Ramos (cell line): ENCODE results near the gene C9orf72.
"Not testable (repeated sequence)": the region's sequence is repeated elsewhere in the genome, so short reads cannot be mapped to it uniquely, and the experiment has no call there.

Source experiments
- in situ Hi-C: fragments of 300-500 bp; cut with MboI; formaldehyde crosslinking; loops from one replicate; pipeline ENCODE4 v1.14.3; 2022; ENCODE audit warnings: low sequenced_read_pairs; ENCODE audit not compliant: unreplicated experiment

Gene C9orf72, protein sequence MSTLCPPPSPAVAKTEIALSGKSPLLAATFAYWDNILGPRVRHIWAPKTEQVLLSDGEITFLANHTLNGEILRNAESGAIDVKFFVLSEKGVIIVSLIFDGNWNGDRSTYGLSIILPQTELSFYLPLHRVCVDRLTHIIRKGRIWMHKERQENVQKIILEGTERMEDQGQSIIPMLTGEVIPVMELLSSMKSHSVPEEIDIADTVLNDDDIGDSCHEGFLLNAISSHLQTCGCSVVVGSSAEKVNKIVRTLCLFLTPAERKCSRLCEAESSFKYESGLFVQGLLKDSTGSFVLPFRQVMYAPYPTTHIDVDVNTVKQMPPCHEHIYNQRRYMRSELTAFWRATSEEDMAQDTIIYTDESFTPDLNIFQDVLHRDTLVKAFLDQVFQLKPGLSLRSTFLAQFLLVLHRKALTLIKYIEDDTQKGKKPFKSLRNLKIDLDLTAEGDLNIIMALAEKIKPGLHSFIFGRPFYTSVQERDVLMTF

DNA sequence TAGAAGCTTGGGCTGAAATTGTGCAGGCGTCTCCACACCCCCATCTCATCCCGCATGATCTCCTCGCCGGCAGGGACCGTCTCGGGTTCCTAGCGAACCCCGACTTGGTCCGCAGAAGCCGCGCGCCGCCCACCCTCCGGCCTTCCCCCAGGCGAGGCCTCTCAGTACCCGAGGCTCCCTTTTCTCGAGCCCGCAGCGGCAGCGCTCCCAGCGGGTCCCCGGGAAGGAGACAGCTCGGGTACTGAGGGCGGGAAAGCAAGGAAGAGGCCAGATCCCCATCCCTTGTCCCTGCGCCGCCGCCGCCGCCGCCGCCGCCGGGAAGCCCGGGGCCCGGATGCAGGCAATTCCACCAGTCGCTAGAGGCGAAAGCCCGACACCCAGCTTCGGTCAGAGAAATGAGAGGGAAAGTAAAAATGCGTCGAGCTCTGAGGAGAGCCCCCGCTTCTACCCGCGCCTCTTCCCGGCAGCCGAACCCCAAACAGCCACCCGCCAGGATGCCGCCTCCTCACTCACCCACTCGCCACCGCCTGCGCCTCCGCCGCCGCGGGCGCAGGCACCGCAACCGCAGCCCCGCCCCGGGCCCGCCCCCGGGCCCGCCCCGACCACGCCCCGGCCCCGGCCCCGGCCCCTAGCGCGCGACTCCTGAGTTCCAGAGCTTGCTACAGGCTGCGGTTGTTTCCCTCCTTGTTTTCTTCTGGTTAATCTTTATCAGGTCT lies at the start of gene C9orf72:
Gene C9orf72 (minus strand): TSS at position 564 of the 716 bp plus-strand sequence. CDS start 6,361 bp downstream, outside the sequence.
- in situ Hi-C loops, result no loop called here

DNA sequence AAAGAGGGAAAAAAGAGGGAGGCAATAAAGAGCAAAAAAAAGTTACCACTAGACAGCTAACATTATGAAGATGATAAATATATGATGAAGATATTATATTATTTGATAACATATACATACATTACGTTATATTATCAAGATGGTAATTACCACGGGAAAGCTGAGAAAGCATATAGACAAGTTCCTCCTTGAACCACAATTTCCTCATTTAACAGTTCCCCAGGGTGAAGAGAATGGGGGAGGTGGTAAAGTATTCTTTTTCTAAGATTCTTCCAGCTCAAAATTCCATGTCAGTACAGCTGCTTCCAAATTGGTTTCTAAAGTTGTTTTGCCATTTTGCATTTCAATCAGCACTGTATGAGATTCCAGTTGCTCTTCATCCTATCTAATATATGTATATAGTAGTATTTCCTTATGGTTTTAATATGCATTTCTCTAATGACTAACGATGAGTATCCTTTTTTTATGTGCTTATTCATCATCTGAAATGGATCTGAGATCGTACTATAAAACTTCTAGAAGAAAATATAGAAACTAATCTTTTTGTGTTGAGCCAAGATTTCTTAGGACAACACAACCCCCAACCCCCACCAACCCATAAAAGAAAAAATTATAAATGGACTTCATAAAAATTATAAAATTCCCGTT lies 49.5 kb upstream of the C9orf72 start:
- in situ Hi-C loops, result no loop called here

DNA sequence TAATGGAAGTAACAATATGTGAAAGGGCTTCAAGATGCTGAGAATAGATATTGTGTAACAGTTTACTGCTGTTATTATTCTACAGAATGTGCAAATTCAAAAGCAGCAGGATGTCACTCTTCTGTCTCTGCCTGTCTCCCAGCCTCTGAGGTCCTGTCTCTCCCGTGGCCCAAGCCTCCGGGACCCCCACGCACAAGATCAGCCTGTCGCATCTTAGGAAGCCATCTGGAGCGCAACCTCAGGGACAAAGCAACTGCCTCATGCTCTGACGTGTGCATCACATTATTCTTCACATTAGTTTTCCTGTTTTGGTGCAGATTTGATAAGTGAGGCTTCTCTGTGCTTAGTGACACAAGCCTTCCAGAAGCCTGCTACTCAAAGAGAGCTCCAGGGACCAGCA lies 46.5 kb upstream of the C9orf72 start:
- in situ Hi-C loops, result no loop called here

DNA sequence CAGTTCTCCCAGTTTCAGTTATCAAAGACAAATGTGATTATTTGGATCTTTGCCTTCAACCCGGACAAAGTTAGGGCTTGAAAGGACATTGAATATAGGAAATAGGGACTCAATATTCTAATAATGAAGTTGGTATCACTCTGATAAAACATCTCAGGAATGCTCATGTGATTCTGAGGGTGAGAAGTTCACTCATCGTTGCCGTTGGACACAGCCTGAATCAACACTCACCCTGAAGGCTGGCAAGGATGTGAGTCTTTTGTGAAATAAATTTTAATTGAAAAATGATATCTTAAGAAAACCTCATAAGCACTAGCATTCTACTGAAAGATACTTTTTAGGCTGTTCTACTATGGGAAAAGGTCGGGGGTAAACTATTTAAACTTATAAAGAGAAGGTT lies 44.8 kb upstream of the C9orf72 start:
- in situ Hi-C loops, result no loop called here

DNA sequence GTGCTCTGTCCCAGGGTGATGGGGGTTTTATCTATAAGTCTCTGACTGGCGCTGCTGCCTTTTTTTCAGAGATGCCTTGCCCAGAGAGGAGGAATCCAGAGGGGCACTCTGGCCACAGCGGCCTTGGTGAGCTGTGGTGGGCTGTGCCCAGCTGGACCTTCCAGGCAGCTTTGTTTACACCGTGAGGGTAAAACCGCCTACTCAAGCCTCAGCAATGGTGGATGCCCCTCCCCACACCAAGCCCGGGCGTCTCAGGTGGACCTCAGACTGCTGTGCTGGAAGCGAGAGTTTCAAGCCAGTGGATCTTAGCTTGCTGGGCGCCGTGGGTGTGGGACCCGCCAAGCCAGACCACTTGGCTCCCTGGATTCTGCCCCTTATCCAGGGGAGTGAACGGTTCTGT lies 41.3 kb upstream of the C9orf72 start:
- in situ Hi-C loops, result no loop called here

DNA sequence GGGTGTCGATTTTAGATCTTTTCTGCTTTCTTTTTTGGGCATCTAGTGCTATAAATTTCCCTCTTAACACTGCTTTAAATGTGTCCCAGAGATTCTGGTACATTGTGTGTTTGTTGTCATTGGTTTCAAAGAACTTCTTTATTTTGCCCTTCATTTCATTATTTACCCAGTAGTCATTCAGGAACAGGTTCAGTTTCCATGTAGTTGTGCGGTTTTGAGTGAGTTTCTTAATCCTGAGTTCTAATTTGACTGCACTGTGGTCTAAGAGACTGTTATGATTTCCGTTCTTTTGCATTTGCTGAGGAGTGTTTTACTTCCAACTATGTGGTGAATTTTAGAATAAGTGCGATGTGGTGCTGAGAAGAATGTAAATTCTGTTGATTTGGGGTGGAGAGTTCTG lies 38.8 kb upstream of the C9orf72 start:
- in situ Hi-C loops, result not testable (repeated sequence)

DNA sequence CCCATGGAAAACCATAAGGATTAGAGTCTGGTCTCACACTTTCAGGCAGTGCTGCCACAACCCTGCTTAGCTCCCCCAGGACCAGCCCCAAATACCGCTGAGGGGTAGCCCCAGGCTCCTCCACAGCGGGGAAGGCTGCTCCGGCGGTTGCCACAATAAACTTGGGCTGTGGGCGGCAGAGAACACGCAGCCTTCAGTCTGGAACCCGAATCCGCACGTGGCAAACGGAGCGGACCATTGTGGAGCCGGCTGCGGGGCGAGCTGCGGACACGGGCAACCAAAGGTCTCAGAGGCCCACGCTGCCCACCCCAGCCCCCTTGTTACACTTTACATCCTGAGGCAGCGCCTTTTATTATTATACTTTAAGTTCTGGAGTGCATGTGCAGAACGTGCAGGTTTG lies 37.3 kb upstream of the C9orf72 start:
- in situ Hi-C loops, result no loop called here

DNA sequence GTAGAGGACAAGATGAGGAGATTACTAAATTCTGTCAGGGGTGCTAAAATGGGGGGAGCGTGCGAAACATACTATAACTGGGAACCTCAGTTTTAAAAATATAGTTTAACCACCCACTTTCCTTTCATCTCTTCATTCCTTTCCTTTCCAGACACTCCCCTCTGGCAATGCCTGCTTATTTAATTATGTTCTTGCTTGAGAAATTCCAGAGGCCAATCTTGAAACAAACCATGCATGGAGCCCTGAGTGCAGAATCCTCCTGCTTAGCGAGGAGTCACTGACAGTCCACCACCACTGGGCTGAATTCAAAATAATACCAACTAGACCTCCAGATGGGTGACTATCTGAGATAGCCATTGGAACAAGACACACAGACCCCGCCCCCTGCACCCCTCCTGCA lies 29.7 kb upstream of the C9orf72 start:
- in situ Hi-C loops, result no loop called here

DNA sequence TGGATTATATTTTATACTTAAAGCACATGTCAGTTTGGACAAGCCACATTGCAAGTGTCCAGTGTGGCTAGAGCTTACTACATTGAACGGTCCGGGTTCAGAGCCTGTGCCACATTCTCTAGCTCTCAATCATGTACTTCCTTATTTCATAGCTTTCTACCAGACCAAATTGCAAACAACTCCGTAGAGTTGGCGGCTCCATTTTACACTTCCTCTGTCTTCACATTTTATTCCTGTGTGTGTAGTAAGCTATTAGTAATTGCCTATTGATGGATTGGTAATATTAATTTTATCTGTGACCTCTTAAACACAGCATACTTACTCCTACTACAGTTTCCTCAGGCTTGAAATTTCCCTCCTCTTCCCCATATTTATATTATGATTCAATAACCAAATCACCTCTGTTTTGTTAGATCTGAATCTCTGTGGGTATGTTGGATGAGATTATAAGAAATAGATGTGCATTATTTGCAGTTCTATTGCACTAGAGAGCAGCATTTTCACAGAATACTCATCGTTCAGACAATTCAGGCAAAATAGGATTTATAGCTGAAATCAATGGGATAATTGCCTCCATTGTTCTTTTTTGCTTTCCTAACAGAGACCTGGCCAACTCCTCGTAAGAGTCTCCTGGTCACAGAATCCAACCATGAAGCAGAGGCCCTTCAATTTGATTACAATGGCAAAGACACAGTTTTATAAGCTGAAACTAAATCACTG lies 29.0 kb upstream of the C9orf72 start:
- in situ Hi-C loops, result no loop called here

DNA sequence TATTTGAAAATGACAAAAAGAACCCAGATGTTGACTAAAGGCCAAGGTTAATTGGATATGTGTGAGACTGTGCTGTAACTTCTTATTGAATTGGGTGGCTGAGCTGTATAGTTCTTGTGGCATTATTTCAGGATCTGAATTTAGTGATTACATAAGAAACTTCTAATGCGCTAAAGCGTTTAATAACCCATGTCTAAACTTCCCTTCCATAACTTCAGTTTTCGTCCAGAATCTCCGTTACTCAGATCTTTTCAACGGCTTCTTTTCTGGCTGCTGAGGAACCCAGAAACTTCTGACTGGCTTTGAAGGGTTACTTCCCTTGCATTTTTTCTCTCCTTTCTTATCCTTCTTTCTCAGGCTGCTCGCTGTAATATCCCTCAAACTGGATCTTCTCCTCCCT lies 28.1 kb upstream of the C9orf72 start:
- in situ Hi-C loops, result no loop called here

DNA sequence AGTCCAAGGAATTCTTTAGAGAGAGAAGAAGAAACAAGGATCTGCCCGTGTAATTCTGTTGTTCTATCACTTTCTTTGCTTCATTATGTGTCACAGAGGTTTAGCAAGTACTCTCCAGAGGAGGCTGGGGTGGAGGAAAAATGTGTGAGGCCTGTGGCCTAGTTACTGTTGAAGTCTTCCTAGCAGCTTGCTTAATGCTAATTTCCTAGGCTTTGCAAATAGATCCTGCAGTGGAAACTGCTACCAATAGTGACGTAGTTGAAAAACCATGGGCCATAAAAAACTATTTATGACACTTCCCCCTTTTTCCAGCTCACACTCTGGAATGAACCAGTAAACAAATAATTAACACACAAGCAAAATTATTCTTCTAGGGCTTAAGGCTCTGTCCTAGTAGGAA lies 27.0 kb upstream of the C9orf72 start:
- in situ Hi-C loops, result no loop called here

DNA sequence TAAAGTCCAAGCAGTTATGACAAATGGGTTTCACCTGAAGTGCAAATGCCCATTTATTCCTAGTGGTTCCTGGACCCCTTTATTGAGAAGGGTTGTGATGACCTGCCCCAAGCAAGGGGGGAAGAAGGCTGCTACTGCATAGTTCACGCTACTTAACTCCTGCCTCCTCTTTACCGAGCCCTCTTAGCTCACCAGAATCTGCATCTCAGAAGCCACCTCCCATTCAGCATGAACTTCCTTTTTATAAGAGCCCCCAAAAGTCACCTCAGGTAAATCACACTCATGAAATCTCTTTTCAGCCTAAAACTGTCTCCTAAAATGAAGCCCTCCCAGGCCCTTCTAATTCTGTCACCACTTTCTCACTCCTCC lies 26.6 kb upstream of the C9orf72 start:
- in situ Hi-C loops, result no loop called here

DNA sequence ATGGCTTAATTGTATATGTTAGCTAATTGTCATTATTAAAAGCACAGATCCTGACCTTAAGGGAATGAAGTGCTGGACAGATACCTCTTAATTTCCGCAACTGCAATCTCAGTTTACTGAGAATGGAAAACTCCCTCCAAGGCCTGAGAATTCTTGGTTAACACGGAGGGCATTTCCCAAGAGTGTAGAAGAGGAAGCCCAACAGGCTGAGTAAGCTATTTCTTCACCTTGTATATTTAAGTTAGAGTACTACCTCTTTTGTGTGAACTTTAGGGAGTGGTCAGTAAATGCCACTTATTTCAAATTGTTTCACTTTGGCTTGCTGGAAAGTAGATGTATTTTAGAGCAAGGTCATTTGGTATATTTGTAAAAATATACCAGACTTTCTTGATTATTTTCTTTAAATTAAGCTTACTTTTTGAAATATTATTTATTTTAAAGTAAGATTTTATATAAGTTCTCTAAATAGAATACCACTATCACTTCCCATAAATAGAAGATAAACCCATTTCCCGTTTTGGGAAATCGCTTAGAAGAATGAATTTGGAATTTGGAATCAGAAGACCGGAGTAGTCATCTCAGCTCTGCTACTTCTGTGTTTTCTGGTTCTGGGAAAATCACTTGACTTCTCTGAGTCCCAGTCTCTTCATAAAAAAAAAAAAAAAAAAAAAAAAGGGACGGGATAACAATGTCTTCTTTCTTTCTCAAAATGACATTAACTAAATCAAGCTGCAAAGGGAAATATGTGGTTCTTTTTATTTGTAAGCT lies 26.0 kb upstream of the C9orf72 start:
- in situ Hi-C loops, result no loop called here

DNA sequence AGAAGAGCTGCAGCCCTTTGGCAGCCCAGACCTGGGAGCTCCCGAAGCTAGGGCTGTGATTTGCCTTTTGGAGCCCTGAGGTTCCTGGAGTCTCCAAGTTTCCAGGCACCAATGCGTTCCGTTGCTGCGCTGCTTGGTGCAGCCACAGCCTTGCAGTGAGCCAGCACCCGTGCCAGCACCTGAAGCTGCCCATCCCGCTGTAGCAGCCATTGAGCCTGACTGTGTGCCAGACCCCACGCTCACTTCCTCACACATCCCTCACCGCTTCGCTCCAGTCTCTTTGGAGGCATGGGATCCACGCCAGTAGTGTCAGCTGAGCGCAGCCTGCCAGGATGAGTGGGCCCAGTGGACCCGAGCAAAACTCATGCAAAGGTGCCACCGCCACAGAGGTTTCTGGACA lies 22.5 kb upstream of the C9orf72 start:
- in situ Hi-C loops, result no loop called here

DNA sequence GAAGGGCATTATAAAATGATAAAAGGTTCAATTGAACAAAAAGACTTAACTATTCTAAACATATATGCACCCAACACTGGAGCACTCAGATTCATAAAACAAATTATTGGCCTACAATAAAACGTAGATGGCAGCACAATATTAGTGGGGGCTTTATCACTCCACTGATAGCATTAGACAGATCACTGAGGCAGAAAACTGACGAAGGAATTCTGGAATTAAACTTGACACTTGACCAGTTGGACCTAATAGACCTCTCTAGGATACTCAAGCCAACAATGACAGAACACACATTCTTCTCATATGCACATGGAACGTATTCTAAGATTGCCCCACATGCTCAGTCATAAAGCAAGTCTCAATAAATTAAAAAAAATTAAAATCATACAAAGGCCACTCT lies 18.4 kb upstream of the C9orf72 start:
- in situ Hi-C loops, result no loop called here

DNA sequence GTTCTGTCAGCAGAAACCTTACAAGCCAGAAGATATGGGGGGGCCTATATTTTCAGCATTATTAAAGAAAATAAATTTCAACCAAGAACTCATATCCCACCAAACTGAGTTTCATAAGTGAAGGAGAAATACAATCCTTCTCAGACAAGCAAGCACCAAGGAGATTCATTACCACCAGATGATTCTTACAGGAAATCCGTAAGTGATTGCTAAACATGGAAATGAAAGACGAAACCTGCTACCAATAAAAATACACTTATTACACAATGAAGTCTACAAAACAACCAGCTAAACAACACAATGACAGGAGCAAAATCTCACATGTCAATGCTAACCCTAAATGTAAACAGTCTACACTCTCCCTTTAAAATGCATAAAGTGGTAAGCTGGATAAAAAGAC lies 17.8 kb upstream of the C9orf72 start:
- in situ Hi-C loops, result no loop called here

DNA sequence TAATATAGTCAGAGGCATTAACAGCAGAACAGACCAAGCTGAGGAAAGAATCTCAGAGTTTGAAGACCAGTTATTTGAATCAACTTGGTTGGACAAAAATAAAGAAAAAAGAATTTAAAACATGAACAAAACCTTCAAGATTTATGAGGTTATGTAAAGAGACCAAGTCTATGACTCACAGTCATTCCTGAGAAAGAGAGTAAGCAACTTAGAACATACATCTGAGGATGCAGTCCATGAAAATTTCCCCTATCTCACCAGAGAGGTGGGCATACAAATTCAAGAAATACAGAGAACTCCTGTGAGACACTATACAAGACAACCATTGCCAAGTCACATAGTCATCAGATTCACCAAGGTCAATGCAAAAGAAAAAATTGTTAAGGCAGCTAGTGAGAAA lies 17.4 kb upstream of the C9orf72 start:
- in situ Hi-C loops, result no loop called here

DNA sequence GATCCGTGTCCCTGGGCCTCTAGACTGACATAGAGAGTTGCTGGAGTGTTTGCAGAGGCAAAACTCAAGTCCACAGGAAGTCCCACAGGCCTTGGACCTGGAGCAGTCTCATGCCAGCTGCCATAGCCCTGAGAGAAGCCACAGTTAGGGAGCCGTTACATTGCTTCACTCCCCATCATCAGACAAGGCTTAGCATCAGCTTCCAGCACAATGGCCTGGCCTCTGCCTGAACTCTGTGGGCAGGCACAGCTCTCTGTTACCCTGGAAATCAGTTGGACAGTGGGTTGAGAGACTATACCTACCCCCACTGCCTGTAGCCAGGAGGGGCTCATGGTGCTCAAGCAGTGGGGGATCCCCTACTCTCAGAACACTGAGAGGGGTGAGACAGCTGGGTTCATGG lies 16.2 kb upstream of the C9orf72 start:
- in situ Hi-C loops, result no loop called here

DNA sequence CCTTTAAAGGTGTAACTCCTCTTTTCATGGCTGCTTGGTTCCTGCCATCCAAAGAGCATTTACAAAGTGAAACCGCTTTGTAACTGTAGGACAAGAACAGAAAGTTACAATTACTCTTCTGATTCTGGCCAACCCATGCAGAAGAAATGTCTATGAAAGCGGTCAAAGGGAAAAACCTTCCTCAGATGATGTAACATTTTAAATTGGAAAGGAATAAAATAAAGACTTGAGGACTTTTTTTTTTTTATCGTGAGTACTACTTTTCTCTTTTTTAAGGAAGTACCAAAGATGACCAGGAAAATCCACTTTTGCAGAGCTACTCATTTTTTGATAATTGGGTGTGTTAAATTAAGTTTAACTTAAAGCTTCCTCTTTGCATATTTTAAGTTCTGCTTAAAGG lies 13.0 kb upstream of the C9orf72 start:
- in situ Hi-C loops, result no loop called here

DNA sequence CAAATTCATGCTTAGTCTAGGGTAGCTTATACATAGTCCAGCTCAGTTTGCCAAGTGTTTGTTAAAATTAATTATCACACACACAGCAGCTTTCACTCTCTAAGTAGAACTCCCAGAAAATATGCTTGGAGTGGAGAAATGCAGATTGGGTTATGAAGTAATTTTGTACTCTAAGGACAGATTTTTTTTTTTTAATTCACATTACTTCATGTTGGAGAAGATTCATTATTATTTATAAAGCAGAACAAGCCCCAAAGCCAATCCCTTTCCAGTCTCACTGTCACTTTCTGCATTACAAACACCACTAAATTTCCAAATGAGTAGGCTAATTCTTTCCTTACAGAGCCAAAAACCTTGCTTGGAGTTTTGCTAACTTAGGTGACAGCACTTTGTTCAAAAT lies 11.7 kb upstream of the C9orf72 start:
- in situ Hi-C loops, result no loop called here
